Epithelial cell of proximal tubule (primary cell): ENCODE results near the gene ATP6V0B. TPM values are rescaled to one million over a fixed set of nuclear protein-coding genes. Genes with fewer than 3 reads are reported as not detected.

ENCODE experiments used
- DNase-seq: peaks from one replicate; pipeline ENCODE4 v3.0.0-alpha.2; 2011; ENCODE audit warnings: low read depth
- H3K4me3 ChIP-seq: 2 replicates; pipeline ENCODE4 v1.5.1; 2011; ENCODE audit warnings: low read depth, mild to moderate bottlenecking, low read length
- total RNA-seq: library from RNA; depleted of rRNA; stranded (reverse); fragments of >200 nt; gene quantifications from 2 replicates; pipeline ENCODE4 v1.2.3, GENCODE V29; 2015
- TF ChIP-seq, protein P1 (sequence below): conservative IDR thresholded peaks from 2 replicates; pipeline ENCODE4 v1.5.1; 2012; ENCODE audit warnings: low read depth, mild to moderate bottlenecking, low read length

Gene ATP6V0B
- total RNA-seq, 1 donor from 2014 or later: 139 TPM

DNA sequence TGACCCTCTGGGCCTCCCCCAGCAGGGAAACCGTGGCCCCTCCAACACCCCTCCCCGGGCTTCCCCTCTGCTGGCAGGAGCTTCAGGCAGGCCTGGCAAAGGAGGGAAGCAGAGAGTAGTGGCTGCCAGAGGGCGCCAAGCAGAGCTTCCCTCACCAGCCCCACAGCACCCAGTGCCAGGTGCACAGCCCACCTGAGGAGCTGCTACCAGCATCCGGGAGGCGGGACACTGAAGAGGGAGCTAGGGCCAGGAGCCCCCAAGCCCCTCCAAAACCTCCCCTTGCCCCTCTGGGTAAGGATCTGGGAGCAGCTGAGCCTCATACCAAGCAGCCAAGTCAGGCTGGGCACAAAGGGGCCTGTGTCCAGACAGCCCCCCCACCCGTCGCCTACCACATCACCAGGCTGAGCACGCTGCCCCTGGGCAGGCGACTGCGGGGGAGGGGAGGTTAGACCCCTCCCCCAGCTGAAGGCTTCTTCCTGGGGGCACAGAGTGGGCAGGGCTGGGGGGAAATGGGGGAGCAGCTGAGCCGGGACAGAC is 36.2 kb downstream of the ATP6V0B start:
- DNase-seq: no peak
- H3K4me3 ChIP-seq: no peak overlapping the region
- TF ChIP-seq, protein P1, sequence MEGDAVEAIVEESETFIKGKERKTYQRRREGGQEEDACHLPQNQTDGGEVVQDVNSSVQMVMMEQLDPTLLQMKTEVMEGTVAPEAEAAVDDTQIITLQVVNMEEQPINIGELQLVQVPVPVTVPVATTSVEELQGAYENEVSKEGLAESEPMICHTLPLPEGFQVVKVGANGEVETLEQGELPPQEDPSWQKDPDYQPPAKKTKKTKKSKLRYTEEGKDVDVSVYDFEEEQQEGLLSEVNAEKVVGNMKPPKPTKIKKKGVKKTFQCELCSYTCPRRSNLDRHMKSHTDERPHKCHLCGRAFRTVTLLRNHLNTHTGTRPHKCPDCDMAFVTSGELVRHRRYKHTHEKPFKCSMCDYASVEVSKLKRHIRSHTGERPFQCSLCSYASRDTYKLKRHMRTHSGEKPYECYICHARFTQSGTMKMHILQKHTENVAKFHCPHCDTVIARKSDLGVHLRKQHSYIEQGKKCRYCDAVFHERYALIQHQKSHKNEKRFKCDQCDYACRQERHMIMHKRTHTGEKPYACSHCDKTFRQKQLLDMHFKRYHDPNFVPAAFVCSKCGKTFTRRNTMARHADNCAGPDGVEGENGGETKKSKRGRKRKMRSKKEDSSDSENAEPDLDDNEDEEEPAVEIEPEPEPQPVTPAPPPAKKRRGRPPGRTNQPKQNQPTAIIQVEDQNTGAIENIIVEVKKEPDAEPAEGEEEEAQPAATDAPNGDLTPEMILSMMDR: peak; percentile 9

DNA sequence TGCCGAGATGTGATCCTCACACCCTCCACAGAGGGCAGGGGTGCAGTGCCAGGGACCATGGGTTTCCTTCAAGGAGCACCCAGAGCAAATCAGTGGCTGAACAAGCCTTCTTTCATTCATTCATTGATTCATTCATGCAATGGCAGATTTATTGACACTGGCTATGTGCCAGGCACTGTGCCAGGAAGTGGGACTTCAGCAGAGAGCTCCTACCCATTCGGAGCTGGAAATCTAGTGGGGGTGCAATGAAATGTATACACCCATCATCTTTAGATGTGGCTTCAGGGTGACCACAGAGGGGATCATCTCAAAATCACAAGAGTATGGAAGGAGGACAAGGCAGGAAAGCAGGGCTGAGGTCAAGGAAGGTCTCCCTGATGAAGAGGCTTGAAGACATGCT is 37.6 kb downstream of the ATP6V0B start:
- TF ChIP-seq, protein P1: no peak
- DNase-seq: no peak

DNA sequence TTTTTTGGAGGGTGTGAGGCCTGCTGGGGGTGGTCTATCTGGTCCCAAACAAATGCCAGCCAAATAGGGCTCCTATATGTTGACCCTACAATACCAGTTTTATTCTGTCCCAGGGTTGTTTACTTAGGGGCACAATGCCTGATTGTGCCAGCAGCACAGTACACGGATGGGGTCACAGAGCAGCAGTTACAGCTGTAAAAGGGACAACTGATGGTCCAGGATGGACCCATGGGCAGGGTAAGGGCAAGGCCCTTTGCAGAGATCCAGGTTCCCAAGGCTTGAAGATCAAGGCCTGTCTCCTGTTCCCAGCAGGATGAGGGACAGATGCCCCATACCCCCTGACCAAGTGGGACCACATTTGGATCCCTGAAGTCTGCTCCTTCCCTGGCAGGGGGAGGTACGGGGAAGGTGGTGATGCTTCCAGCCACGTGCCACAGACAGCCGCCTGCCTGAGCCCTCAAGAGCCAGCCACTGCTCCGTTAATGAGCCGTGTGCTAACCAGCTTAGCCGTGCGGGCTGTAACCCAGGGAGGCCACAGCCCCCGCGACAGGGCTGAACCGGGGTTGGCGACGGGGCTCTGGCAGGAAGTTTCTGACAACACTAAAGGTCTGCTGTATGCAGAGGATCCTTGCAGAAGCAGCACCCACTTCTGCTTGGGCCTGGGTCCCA is 38.3 kb downstream of the ATP6V0B start:
- no peak overlapping the region for H3K4me3 ChIP-seq

More for the DNA sequence above, 37.6 kb downstream of the ATP6V0B start:
- H3K4me3 ChIP-seq: no peak overlapping the region

DNA sequence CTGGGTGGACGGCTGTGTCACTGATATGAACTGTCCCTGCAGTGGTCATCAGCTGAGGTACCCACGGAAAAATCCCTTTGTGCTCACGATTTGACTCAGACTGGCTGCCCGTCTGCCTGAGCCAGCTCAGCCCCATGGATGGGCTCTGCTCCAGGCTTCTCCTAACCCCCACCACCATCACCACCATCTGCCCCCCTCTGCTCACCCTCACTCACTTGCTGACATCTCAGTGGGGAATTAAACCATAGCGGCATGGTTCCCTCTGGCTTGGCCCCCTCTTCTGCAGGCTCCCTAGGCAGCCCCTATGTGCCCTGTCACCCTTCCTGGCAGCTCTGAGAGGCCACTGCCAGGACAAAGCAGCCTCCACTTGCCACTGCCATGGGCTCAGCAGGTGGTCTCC is 39.2 kb downstream of the ATP6V0B start:
- no peak overlapping the region for H3K4me3 ChIP-seq
- no peak for DNase-seq
- TF ChIP-seq, protein P1: no peak

More for the DNA sequence above, 38.3 kb downstream of the ATP6V0B start:
- TF ChIP-seq, protein P1: no peak
- no peak for DNase-seq

DNA sequence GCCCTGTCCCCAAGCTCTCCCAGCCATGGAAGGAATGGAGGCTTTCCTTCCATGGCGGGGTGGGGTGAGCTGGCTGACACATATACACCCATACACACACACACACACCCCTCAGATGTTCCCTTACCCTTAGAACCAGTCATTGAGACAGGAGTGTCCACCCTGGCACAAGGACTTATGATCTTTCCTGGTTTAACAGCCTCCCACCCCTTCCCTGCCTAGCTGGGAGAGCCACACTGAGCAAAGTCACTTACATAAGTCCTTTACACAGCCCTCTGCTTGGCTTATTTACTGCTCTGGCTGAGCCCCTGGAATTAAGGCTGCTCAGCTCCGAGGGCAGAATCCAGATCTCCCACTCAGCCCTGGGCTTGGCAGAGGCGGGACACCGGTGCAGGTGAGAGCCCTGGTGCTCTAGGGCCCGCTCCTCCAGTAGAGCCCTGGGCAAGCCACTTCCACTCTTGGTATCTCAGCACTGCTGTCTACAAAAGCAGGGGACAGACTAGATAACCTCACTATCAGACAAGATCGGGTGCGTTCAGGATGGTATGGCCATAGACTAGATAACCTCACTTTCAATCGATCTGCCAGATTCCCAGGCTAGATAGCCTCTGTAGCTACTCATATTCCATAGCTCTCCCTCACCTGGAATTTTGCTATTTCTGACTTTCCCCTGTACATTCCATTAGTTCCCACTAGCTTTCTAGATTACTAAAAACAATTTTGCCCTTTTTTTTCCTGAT is 39.8 kb downstream of the ATP6V0B start:
- no peak overlapping the region for H3K4me3 ChIP-seq
- TF ChIP-seq, protein P1: no peak
- DNase-seq: no peak

DNA sequence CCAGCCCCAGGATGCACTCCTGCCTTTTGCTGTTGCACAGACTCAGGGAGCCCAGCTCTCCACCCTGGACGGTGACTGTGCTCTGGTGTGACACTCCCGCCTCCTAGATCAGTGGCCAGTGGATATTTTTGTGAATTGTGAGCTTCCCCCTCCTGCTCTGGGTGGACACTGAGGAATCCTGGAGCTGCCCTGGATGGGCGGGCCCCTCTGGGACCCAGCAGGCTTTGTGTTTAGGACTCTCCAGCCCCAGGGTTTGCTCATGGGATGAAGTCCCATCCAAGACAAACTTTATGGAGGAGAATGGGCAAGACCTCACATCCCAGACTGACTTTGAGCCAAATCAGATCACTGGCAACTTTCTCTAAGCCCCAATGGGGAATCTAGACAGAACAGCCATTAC is 40.4 kb downstream of the ATP6V0B start:
- TF ChIP-seq, protein P1: no peak
- DNase-seq: no peak

More for the DNA sequence above, 40.4 kb downstream of the ATP6V0B start:
- H3K4me3 ChIP-seq: no peak overlapping the region
